ENCODE data around the gene MEI4.

MEI4 gene

GRCh38 chr6:77880501-77880900 is 227.7 kb downstream of the MEI4 start:
- in situ Hi-C loops (cut with MboI; ENCODE audit: low pct_unique_long_range_greater_than_20kb, low sequenced_read_pairs) = no loop called here
- no peak for DNase-seq

GRCh38 chr6:77883851-77884250 is 231.0 kb downstream of the MEI4 start:
- in situ Hi-C loops (cut with MboI; ENCODE audit: low pct_unique_long_range_greater_than_20kb, low sequenced_read_pairs) = no loop called here
- no peak for DNase-seq

GRCh38 chr6:77893391-77893790 is 240.6 kb downstream of the MEI4 start:
- no peak for DNase-seq
- in situ Hi-C loops (cut with MboI; ENCODE audit: low pct_unique_long_range_greater_than_20kb, low sequenced_read_pairs) = no loop called here

GRCh38 chr6:77906070-77906469 is 253.2 kb downstream of the MEI4 start:
- in situ Hi-C loops (cut with MboI; ENCODE audit: low pct_unique_long_range_greater_than_20kb, low sequenced_read_pairs) = no loop called here
- DNase-seq = no peak

GRCh38 chr6:77910826-77911225 is 258.0 kb downstream of the MEI4 start:
- no peak for DNase-seq
- in situ Hi-C loops (cut with MboI; ENCODE audit: low pct_unique_long_range_greater_than_20kb, low sequenced_read_pairs) = no loop called here

GRCh38 chr6:77926198-77926751 is 273.4 kb downstream of the MEI4 start:
- in situ Hi-C loops (cut with MboI; ENCODE audit: low pct_unique_long_range_greater_than_20kb, low sequenced_read_pairs) = no loop called here
- DNase-seq = no peak

GRCh38 chr6:77930382-77930781 is 277.5 kb downstream of the MEI4 start:
- in situ Hi-C loops (cut with MboI; ENCODE audit: low pct_unique_long_range_greater_than_20kb, low sequenced_read_pairs) = no loop called here
- no peak for DNase-seq

GRCh38 chr6:77930952-77931351 is 278.1 kb downstream of the MEI4 start:
- in situ Hi-C loops (cut with MboI; ENCODE audit: low pct_unique_long_range_greater_than_20kb, low sequenced_read_pairs) = no loop called here
- DNase-seq = no peak

- DNase-seq = no peak
These were observed 309.2 kb downstream of the MEI4 start for GRCh38 chr6:77962070-77962469.

GRCh38 chr6:77965449-77965848 is 312.6 kb downstream of the MEI4 start:
- DNase-seq = no peak
- in situ Hi-C loops (cut with MboI; ENCODE audit: low pct_unique_long_range_greater_than_20kb, low sequenced_read_pairs) = no loop called here

More at GRCh38 chr6:77962070-77962469, 309.2 kb downstream of the MEI4 start:
- in situ Hi-C loops (cut with MboI; ENCODE audit: low pct_unique_long_range_greater_than_20kb, low sequenced_read_pairs) = no loop called here

GRCh38 chr6:77972334-77972733 is 319.5 kb downstream of the MEI4 start:
- in situ Hi-C loops (cut with MboI; ENCODE audit: low pct_unique_long_range_greater_than_20kb, low sequenced_read_pairs) = no loop called here

More at GRCh38 chr6:77972334-77972733, 319.5 kb downstream of the MEI4 start:
- no peak for DNase-seq

Measured in KBM-7 (cell line).